Ovary (tissue), 9 donors: ENCODE data around the gene IFNA7. TPM values are rescaled to one million over a fixed set of nuclear protein-coding genes. Genes with fewer than 3 reads are reported as not detected.

Experiments
- DNase-seq, 5 donors: peaks; one replicate each; pipeline ENCODE4 v3.0.0-alpha.2; 2019 to 2020
- H3K27ac ChIP-seq, 2 donors: fragments of 200-600 bp; one replicate each; pipeline versions ENCODE4 v1.5.1 to v1.8.0; 2019 to 2022
- H3K27me3 ChIP-seq: fragments of 200-600 bp; one replicate; pipeline ENCODE4 v1.8.0; 2022
- H3K36me3 ChIP-seq: fragments of 200-600 bp; sonication (generic); one replicate; pipeline ENCODE4 v1.5.1; 2019
- H3K4me1 ChIP-seq: one replicate; pipeline ENCODE4 v1.8.1; 2013; ENCODE audit warnings: mild to moderate bottlenecking, moderate library complexity; ENCODE audit not compliant: insufficient read depth
- H3K4me3 ChIP-seq: fragments of 200-600 bp; sonication (generic); one replicate; pipeline ENCODE4 v1.5.1; 2017
- H3K9me3 ChIP-seq, 2 donors: fragments of 200-600 bp in 1 of 2; sonication (generic) in 1 of 2; one replicate each; pipeline versions ENCODE4 v1.5.1 to v1.8.1; 2013 to 2019; ENCODE audit warnings: mild to moderate bottlenecking in 1 of 2, moderate library complexity in 1 of 2
- EP300 ChIP-seq: sonication (generic); formaldehyde crosslinking; IDR thresholded peaks from one replicate; pipeline ENCODE4 v1.6.1; 2017; ENCODE audit warnings: antibody characterized with exemption
- POLR2A ChIP-seq: fragments of 450-650 bp; IDR thresholded peaks from one replicate; pipeline ENCODE4 v1.6.1; 2017; ENCODE audit warnings: antibody characterized with exemption, mild to moderate bottlenecking, moderate library complexity
- WGBS, 3 donors: extraction: QIAGEN DNeasy Blood & Tissue Kit in 1 of 3; methylation state at CpG; one replicate each; pipeline versions ENCODE4 v1.1.5 to v1.1.7; 2013 to 2017; 5-methylcytosine and 5-hydroxymethylcytosine counted together
- intact Hi-C, 4 donors: fragments of 100-400 bp; cut with DNase I; formaldehyde crosslinking; loops; one replicate each; pipeline versions ENCODE4 v1.11.0 to v1.15.1; 2022 to 2023
- polyA plus RNA-seq, 2 donors: library from polyadenylated mRNA; stranded (reverse); fragments of 200-250 nt in 1 of 2; fragments of 350-450 nt in 1 of 2; fragmentation: Illumina TruSeq in 1 of 2; extraction: RNeasy Lipid Tissue Mini Kit (QIAGEN cat#74804) in 1 of 2; gene quantifications; one replicate each; pipeline ENCODE4 v1.2.3, GENCODE V29; 2013 to 2014
- small RNA-seq: library from RNA; depleted of rRNA; stranded (forward); fragments of <200 nt; gene quantifications from one replicate; pipeline ENCODE3, GENCODE V24; 2016
- total RNA-seq, 7 donors: library from RNA; depleted of rRNA in 2 of 7; stranded (reverse); fragments of >200 nt in 2 of 7; fragmentation: NEBNext Ultra II Directional in 3 of 7; extraction: Animal tissue kit (Norgen Biotek cat#: 25700) in 3 of 7; gene quantifications; one replicate each; pipeline versions ENCODE4 v1.1.0 to v1.2.4, GENCODE V29; 2016 to 2023
- TF ChIP-seq, protein P1 (sequence below), 3 donors: fragments of 450-650 bp in 2 of 3; fragments of 200-600 bp in 1 of 3; IDR thresholded peaks; one replicate each; pipeline versions ENCODE4 v1.5.1 to v1.8.0; 2016 to 2022; ENCODE audit warnings: antibody characterized with exemption in 3 of 3, mild to moderate bottlenecking in 1 of 3
- donor health status: DM: no; HTN: no; CAD: no; lungs with moderate emphysema.
- donor health status: DM: no; HTN: no; CAD: no.
- donor health status: Bipolar disorder and iron deficiency.
- donor health status: DM: yes; HTN: yes; CAD: no.
- donor health status: DM: no; HTN: no; CAD: no.
- donor health status: DM: yes; HTN: yes; CAD: no.

Gene IFNA7
- total and polyA plus RNA-seq, 9 donors, result not detected

DNA sequence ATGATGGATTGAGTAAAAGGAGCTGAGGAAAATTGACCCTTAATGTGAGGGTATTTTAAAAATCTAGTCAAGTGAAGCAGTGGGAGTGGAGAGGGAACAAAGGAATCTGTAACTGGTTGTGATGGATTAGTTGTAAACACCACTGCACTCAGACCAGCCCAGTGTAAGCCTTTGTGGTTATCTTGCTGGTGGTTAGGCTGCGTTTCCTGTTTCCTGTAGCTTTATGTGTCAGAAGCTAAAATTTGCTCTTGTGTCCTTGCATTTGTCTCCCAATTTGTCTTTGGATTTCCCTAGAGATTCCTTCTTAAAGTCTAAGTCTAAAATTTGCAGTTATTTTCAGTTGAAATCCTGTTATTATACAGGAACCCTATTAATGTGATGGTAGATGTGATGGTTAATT lies 41.8 kb downstream of the IFNA7 start:
- TF ChIP-seq POLR2A (no peak), EP300 (no peak)
- TF ChIP-seq, protein P1, sequence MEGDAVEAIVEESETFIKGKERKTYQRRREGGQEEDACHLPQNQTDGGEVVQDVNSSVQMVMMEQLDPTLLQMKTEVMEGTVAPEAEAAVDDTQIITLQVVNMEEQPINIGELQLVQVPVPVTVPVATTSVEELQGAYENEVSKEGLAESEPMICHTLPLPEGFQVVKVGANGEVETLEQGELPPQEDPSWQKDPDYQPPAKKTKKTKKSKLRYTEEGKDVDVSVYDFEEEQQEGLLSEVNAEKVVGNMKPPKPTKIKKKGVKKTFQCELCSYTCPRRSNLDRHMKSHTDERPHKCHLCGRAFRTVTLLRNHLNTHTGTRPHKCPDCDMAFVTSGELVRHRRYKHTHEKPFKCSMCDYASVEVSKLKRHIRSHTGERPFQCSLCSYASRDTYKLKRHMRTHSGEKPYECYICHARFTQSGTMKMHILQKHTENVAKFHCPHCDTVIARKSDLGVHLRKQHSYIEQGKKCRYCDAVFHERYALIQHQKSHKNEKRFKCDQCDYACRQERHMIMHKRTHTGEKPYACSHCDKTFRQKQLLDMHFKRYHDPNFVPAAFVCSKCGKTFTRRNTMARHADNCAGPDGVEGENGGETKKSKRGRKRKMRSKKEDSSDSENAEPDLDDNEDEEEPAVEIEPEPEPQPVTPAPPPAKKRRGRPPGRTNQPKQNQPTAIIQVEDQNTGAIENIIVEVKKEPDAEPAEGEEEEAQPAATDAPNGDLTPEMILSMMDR (IDR thresholded peaks at IDR 0.05), result no peak
- no peak overlapping the region for H3K4me3 ChIP-seq
- WGBS, 3 donors, result 20 to 48% (median 38%) methylated on average over 1 of the region's 1 CpG
- no peak overlapping the region for H3K27ac ChIP-seq
- no peaks in the 10 kb centered on the region for H3K27me3 ChIP-seq
- H3K36me3 ChIP-seq, result no peaks in the 10 kb centered on the region
- no peaks in the 10 kb centered on the region for H3K9me3 ChIP-seq
- no peaks in the 10 kb centered on the region for H3K4me1 ChIP-seq
- intact Hi-C loops, result no loop called here
- no peak for DNase-seq

DNA sequence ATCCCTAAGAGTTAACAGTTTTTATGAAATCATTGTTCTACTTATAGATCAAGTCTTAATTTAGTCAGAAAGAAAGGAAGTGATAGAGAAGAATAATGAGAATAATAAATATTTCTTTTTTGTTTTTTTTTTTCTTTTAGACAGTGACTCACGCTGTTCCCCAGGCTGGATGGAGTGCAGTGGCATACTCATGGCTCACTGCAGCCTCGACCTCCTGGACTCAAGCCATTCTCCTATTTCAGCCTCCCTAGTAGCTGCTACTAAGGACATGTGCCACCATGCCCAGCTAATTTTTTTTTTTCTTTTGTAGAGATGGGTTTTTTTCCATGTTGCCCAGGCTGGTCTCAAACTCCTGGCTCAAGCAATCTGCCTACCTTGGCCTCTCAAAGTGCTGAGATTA lies 46.5 kb downstream of the IFNA7 start:
- Histone ChIP-seq H3K27ac (no peak overlapping the region), H3K9me3 (no peaks in the 10 kb centered on the region), H3K27me3 (no peaks in the 10 kb centered on the region), H3K4me3 (no peak overlapping the region), H3K4me1 (no peaks in the 10 kb centered on the region), H3K36me3 (no peaks in the 10 kb centered on the region)
- WGBS, 3 donors, result 65 to 74% (median 68%) methylated on average over 2 of the region's 2 CpGs
- TF ChIP-seq POLR2A, result no peak
- TF ChIP-seq EP300, result no peak
- TF ChIP-seq, protein P1 (IDR thresholded peaks at IDR 0.05), result no peak
- intact Hi-C loops, result no loop called here
- DNase-seq, result no peak

DNA sequence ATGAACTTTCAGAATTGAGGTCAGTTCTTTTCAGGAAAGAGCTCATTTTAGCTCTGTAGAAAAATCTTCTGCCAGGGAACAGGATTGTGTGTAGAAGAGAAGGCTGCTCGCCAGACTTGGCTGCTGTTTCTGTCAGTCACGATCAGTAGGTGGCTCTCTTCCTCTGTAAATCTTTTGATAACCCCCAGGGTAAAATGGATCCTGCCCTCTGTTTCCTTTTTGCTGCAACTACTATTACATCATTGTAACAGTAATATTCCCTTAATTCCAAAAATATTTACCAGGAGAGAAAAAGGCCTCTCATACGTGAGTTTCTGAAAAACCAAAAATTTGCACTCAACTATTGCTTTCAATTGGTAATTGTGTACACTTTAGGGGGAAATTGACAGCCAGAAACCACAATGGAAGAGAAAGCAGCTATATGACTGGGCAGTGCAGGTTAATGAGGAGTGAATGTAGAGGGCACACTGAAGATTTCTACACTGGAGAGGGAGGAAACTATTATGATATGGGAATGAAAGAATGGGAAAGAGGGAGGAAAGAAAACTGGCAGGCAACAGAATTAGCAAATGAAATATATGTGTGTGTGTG lies 47.9 kb downstream of the IFNA7 start:
- intact Hi-C loops, result no loop called here
- WGBS, 3 donors, result 15 to 24% (median 17%) methylated on average over 3 of the region's 3 CpGs
- no peak overlapping the region for H3K27ac ChIP-seq
- no peaks in the 10 kb centered on the region for H3K27me3 ChIP-seq
- TF ChIP-seq EP300 (no peak), POLR2A (no peak)
- TF ChIP-seq, protein P1 (IDR thresholded peaks at IDR 0.05), result no peak
- no peaks in the 10 kb centered on the region for H3K4me1 ChIP-seq
- no peak overlapping the region for H3K4me3 ChIP-seq
- no peaks in the 10 kb centered on the region for H3K36me3 ChIP-seq
- H3K9me3 ChIP-seq, result no peaks in the 10 kb centered on the region
- DNase-seq, result no peak

DNA sequence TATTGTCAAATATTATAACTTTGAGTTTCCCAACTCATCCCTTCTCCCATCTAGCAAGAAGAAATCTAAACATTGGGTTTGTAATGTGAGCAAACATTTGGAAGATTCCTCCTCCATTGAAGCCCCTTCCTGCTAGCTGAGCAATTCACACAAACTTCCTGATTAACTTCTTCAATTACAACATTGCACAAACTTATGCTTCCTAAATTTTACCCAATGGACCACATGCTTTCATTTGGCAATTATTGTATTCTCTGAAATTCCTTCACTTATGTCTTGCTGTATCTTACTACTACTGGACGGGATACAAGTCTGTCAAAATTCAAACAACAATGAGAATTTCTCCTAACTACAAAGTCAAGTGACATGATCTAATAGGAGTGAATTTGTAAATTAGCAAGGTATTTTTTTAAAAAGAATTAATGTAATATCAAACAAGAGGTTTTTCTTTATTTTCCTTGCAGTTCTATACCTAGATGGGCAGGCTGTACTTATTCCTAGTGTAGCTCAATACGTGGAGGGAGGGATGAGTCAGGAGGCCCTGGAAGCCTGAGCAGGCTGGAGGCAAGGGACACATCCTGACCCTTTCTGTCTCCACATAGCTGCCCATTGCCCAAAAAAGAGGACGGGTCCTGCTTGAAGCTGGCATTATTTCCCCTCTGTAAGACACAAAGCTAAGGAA lies 48.5 kb downstream of the IFNA7 start:
- no peak overlapping the region for H3K27ac ChIP-seq
- intact Hi-C loops, result no loop called here
- no peaks in the 10 kb centered on the region for H3K27me3 ChIP-seq
- no peaks in the 10 kb centered on the region for H3K4me1 ChIP-seq
- TF ChIP-seq POLR2A (no peak), EP300 (no peak)
- TF ChIP-seq, protein P1 (IDR thresholded peaks at IDR 0.05), result no peak
- no peak overlapping the region for H3K4me3 ChIP-seq
- 44 to 46% (median 46%) methylated on average over 3 of the region's 3 CpGs for WGBS, 3 donors
- H3K36me3 ChIP-seq, result no peaks in the 10 kb centered on the region
- no peaks in the 10 kb centered on the region for H3K9me3 ChIP-seq
- no peak for DNase-seq

Small RNA genes lying within 50 kb of the gene (small RNA-seq; reads per million reads assigned to genes)
- gene RF00019, result not detected

Other genes with a start within 250 kb of the IFNA7 start
- 1 to 10 TPM; 3.0 to 5.2 (median 3.7) TPM for gene HACD4, start 170.6 kb downstream of the IFNA7 start, total RNA-seq
- 1 to 10 TPM; 2.6 to 4.8 TPM for gene HACD4, start 170.6 kb downstream of the IFNA7 start, polyA plus RNA-seq
- gene IFNB1, start 124.3 kb downstream of the IFNA7 start, total RNA-seq, result not detected
- gene IFNB1, start 124.3 kb downstream of the IFNA7 start, polyA plus RNA-seq, result not detected
- gene IFNW1, start 60.4 kb downstream of the IFNA7 start, total RNA-seq, result not detected
- gene IFNW1, start 60.4 kb downstream of the IFNA7 start, polyA plus RNA-seq, result not detected
- gene IFNA21, start 35.5 kb downstream of the IFNA7 start, total RNA-seq, result not detected
- gene IFNA21, start 35.5 kb downstream of the IFNA7 start, polyA plus RNA-seq, result not detected
- gene IFNA4, start 14.6 kb downstream of the IFNA7 start, total RNA-seq, result not detected
- not detected for gene IFNA4, start 14.6 kb downstream of the IFNA7 start, polyA plus RNA-seq
- not detected for gene IFNA10, start 4.9 kb upstream of the IFNA7 start, total RNA-seq
- gene IFNA10, start 4.9 kb upstream of the IFNA7 start, polyA plus RNA-seq, result not detected
- not detected for gene IFNA16, start 15.1 kb upstream of the IFNA7 start, total RNA-seq
- not detected for gene IFNA16, start 15.1 kb upstream of the IFNA7 start, polyA plus RNA-seq
- not detected for gene IFNA17, start 26.0 kb upstream of the IFNA7 start, total RNA-seq
- not detected for gene IFNA17, start 26.0 kb upstream of the IFNA7 start, polyA plus RNA-seq
- gene IFNA14, start 37.8 kb upstream of the IFNA7 start, total RNA-seq, result not detected
- gene IFNA14, start 37.8 kb upstream of the IFNA7 start, polyA plus RNA-seq, result not detected
- gene IFNA5, start 103.1 kb upstream of the IFNA7 start, total RNA-seq, result under 1 TPM in 1 of 7 donors, not detected in 6; 0.42 TPM
- gene IFNA5, start 103.1 kb upstream of the IFNA7 start, polyA plus RNA-seq, result not detected
- 10 to 100 TPM; 22.3 to 35.9 (median 29.6) TPM for gene KLHL9, start 133.2 kb upstream of the IFNA7 start, total RNA-seq
- 10 to 100 TPM; 14.3 to 22.6 TPM for gene KLHL9, start 133.2 kb upstream of the IFNA7 start, polyA plus RNA-seq
- gene IFNA6, start 148.7 kb upstream of the IFNA7 start, total RNA-seq, result not detected
- gene IFNA6, start 148.7 kb upstream of the IFNA7 start, polyA plus RNA-seq, result under 1 TPM in 1 of 2 donors, not detected in 1; 0.12 TPM
- gene IFNA13, start 165.9 kb upstream of the IFNA7 start, total RNA-seq, result not detected
- under 1 TPM in 1 of 2 donors, not detected in 1; 0.12 TPM for gene IFNA13, start 165.9 kb upstream of the IFNA7 start, polyA plus RNA-seq
- gene IFNA2, start 183.2 kb upstream of the IFNA7 start, total RNA-seq, result not detected
- not detected for gene IFNA2, start 183.2 kb upstream of the IFNA7 start, polyA plus RNA-seq
- not detected for gene IFNA8, start 206.9 kb upstream of the IFNA7 start, total RNA-seq
- not detected for gene IFNA8, start 206.9 kb upstream of the IFNA7 start, polyA plus RNA-seq
- not detected for gene IFNA1, start 238.2 kb upstream of the IFNA7 start, total RNA-seq
- gene IFNA1, start 238.2 kb upstream of the IFNA7 start, polyA plus RNA-seq, result not detected